ENCODE data around the gene IFI35. TPM values are rescaled to one million over a fixed set of nuclear protein-coding genes. Genes with fewer than 3 reads are reported as not detected.

Gene IFI35
- total and polyA plus RNA-seq, 9 of the 15 experiments (the other 6 are each of a cell fraction or from before 2014, with no cell fraction given): 4.4 to 13.1 (median 10.2) TPM

GRCh38 chr17:43006639-43007551 is at the start of gene IFI35 (continued):
- TF ChIP-seq ZC3H8 (IDR thresholded peaks at IDR 0.05): no peak
- no peak for TF ChIP-seq NRF1 (conservative IDR thresholded peaks at IDR 0.05 in 1 of 2, IDR thresholded peaks at IDR 0.05 in 1 of 2)
- TF ChIP-seq CBFA2T2 (conservative IDR thresholded peaks at IDR 0.05): no peak
- no peak for TF ChIP-seq NONO (IDR thresholded peaks at IDR 0.05; ENCODE audit: low read depth in 2 of 2, low read length in 1 of 2)
- peak; percentile 84 for TF ChIP-seq BHLHE40 (IDR thresholded peaks at IDR 0.05; ENCODE audit: low read length)
- TF ChIP-seq RBBP5 (IDR thresholded peaks at IDR 0.05; ENCODE audit: borderline replicate concordance, insufficient read depth, low read length, poor library complexity, severe bottlenecking): peak; percentile 48
- no peak for TF ChIP-seq MAFK (IDR thresholded peaks at IDR 0.05; ENCODE audit: low read length)
- peak; percentile 66; the same call in 1 of the 2 replicates for TF ChIP-seq ZBTB7A (IDR thresholded peaks at IDR 0.05; ENCODE audit: borderline replicate concordance, control insufficient read depth, low read depth, low read length)
- TF ChIP-seq BCL6 (CRISPR knock-in tag; IDR thresholded peaks at IDR 0.05): no peak
- no peak for TF ChIP-seq ZBTB2 (IDR thresholded peaks at IDR 0.05)
- no peak for TF ChIP-seq MEF2A (IDR thresholded peaks at IDR 0.05; ENCODE audit: control insufficient read depth, low read depth, low read length)
- TF ChIP-seq CBX8 (IDR thresholded peaks at IDR 0.05; ENCODE audit: borderline replicate concordance, extremely low read depth, low read depth, low read length, poor library complexity, severe bottlenecking): no peak
- TF ChIP-seq ZNF436 (CRISPR knock-in tag; IDR thresholded peaks at IDR 0.05): no peak
- no peak for TF ChIP-seq HSF4 (CRISPR knock-in tag; IDR thresholded peaks at IDR 0.05; ENCODE audit: borderline replicate concordance)
- TF ChIP-seq SMARCB1 (IDR thresholded peaks at IDR 0.05; ENCODE audit: insufficient read length, low read depth): no peak
- TF ChIP-seq LARP7 (IDR thresholded peaks at IDR 0.05): no peak
- TF ChIP-seq, protein P1, sequence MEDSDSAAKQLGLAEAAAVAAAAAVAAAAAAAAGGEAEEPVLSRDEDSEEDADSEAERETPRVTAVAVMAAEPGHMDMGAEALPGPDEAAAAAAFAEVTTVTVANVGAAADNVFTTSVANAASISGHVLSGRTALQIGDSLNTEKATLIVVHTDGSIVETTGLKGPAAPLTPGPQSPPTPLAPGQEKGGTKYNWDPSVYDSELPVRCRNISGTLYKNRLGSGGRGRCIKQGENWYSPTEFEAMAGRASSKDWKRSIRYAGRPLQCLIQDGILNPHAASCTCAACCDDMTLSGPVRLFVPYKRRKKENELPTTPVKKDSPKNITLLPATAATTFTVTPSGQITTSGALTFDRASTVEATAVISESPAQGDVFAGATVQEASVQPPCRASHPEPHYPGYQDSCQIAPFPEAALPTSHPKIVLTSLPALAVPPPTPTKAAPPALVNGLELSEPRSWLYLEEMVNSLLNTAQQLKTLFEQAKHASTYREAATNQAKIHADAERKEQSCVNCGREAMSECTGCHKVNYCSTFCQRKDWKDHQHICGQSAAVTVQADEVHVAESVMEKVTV (CRISPR knock-in tag; IDR thresholded peaks at IDR 0.05): no peak
- TF ChIP-seq RBM22 (IDR thresholded peaks at IDR 0.05; ENCODE audit: low read depth, low read length, poor library complexity, severe bottlenecking): no peak
- TF ChIP-seq PHTF2 (CRISPR knock-in tag; IDR thresholded peaks at IDR 0.05): no peak
- peak in 1 of 3 experiments; percentile 34 for TF ChIP-seq YY1 (IDR thresholded peaks at IDR 0.05; ENCODE audit: borderline replicate concordance in 1 of 3, control insufficient read depth in 1 of 3, extremely low read depth in 1 of 3, insufficient read depth in 3 of 3, insufficient read length in 1 of 3, insufficient replicate concordance in 2 of 3, low read depth in 1 of 3, low read length in 2 of 3)
- no peak for TF ChIP-seq ZNF707 (CRISPR knock-in tag; conservative IDR thresholded peaks at IDR 0.05)
- TF ChIP-seq ELF4 (CRISPR knock-in tag; IDR thresholded peaks at IDR 0.05): peak; percentile 24; the same call in 1 of the 2 replicates
- no peak for TF ChIP-seq ZNF274 (IDR thresholded peaks at IDR 0.05; ENCODE audit: borderline replicate concordance, low read depth, low read length)
